Stomach (tissue), 9 donors: ENCODE results near the gene UFSP1. TPM values are rescaled to one million over a fixed set of nuclear protein-coding genes. Genes with fewer than 3 reads are reported as not detected.

Experiments
- DNase-seq, 2 donors: peaks; one replicate each; pipeline versions ENCODE4 v3.0.0 to v3.0.0-alpha.2; 2013 to 2019
- H3K27ac ChIP-seq, 5 donors: fragments of 200-600 bp in 4 of 5; sonication (generic) in 4 of 5; one replicate each; pipeline ENCODE4 v1.5.1; 2013 to 2019; ENCODE audit warnings: mild to moderate bottlenecking in 1 of 5, moderate library complexity in 1 of 5
- H3K27me3 ChIP-seq, 3 donors: fragments of 200-600 bp; sonication (generic); one replicate each; pipeline ENCODE4 v1.5.1; 2017 to 2019; ENCODE audit warnings: mixed run types in 1 of 3
- H3K36me3 ChIP-seq, 4 donors: fragments of 200-600 bp; sonication (generic); 1 replicate in 3 of 4; 2 replicates in 1 of 4; pipeline ENCODE4 v1.5.1; 2016 to 2019
- H3K4me1 ChIP-seq, 4 donors: fragments of 200-600 bp; sonication (generic); one replicate each; pipeline ENCODE4 v1.5.1; 2016 to 2019
- H3K4me3 ChIP-seq, 4 donors: fragments of 200-600 bp; sonication (generic) in 3 of 4; one replicate each; pipeline ENCODE4 v1.5.1; 2016 to 2019; ENCODE audit warnings: mild to moderate bottlenecking in 1 of 4
- H3K9me3 ChIP-seq, 4 donors: fragments of 200-600 bp; sonication (generic); one replicate each; pipeline ENCODE4 v1.5.1; 2016 to 2019
- EP300 ChIP-seq: sonication (generic); formaldehyde crosslinking; IDR thresholded peaks from one replicate; pipeline ENCODE4 v1.6.1; 2017; ENCODE audit warnings: antibody characterized with exemption
- POLR2A ChIP-seq, 4 donors: fragments of 450-650 bp; IDR thresholded peaks; one replicate each; pipeline ENCODE4 v1.6.1; 2016; ENCODE audit warnings: antibody characterized with exemption in 4 of 4, control low read depth in 2 of 4, mild to moderate bottlenecking in 1 of 4, moderate library complexity in 1 of 4
- POLR2AphosphoS5 ChIP-seq, 3 donors: sonication (generic); formaldehyde crosslinking; IDR thresholded peaks; one replicate each; pipeline ENCODE4 v1.6.1; 2016; ENCODE audit warnings: antibody characterized with exemption in 3 of 3
- WGBS, 5 donors: extraction: QIAGEN DNeasy Blood & Tissue Kit in 3 of 5; methylation state at CpG; one replicate each; pipeline versions ENCODE4 v1.1.5 to v1.1.7; 2013 to 2018; 5-methylcytosine and 5-hydroxymethylcytosine counted together
- intact Hi-C: fragments of 100-400 bp; cut with DNase I; formaldehyde crosslinking; loops from one replicate; pipeline ENCODE4 v1.15.1; 2023; ENCODE audit warnings: low total_unique reads
- polyA plus RNA-seq, 3 donors: library from polyadenylated mRNA; stranded (reverse); fragments of 200-250 nt; gene quantifications; one replicate each; pipeline ENCODE4 v1.2.3, GENCODE V29; 2013
- small RNA-seq, 4 donors: library from RNA; depleted of rRNA; stranded (forward); fragments of <200 nt; gene quantifications; one replicate each; pipeline ENCODE3, GENCODE V24; 2016
- total RNA-seq, 5 donors: library from RNA; depleted of rRNA; stranded (reverse); fragments of >200 nt; gene quantifications; one replicate each; pipeline versions ENCODE4 v1.1.0 to v1.2.3, GENCODE V29; 2014 to 2016
- TF ChIP-seq, protein P1 (sequence below), 7 experiments: fragments of 450-650 bp in 4 of 7; fragments of 200-600 bp in 3 of 7; sonication (generic) in 3 of 7; IDR thresholded peaks; one replicate each; pipeline ENCODE4 v1.5.1; 2016 to 2019; ENCODE audit warnings: antibody characterized with exemption in 7 of 7, control low read depth in 2 of 7, mild to moderate bottlenecking in 1 of 7
- donor health status: healthy with polysubstance abuse.
- donor health status: Bipolar disorder and iron deficiency.
- donor health status: healthy.

The UFSP1 gene
- total and polyA plus RNA-seq, 8 donors, result 0.73 to 22.6 (median 4.1) TPM; not detected in 3

GRCh38 chr7:100839361-100839760 is 50.2 kb downstream of the UFSP1 start:
- intact Hi-C loops, result no loop called here
- Histone ChIP-seq H3K27ac (no peak overlapping the region), H3K4me3 (no peak overlapping the region), H3K27me3 (no peaks in the 10 kb centered on the region), H3K36me3 (no peaks in the 10 kb centered on the region), H3K4me1 (peaks cover 9 to 22% (median 13%) of the 10 kb centered on the region in 4 donors), H3K9me3 (no peaks in the 10 kb centered on the region)
- DNase-seq, result no peak
- 89 to 97% (median 95%) methylated on average over 16 to 18 of the region's 18 CpGs for WGBS, 5 donors
- TF ChIP-seq, protein P1, sequence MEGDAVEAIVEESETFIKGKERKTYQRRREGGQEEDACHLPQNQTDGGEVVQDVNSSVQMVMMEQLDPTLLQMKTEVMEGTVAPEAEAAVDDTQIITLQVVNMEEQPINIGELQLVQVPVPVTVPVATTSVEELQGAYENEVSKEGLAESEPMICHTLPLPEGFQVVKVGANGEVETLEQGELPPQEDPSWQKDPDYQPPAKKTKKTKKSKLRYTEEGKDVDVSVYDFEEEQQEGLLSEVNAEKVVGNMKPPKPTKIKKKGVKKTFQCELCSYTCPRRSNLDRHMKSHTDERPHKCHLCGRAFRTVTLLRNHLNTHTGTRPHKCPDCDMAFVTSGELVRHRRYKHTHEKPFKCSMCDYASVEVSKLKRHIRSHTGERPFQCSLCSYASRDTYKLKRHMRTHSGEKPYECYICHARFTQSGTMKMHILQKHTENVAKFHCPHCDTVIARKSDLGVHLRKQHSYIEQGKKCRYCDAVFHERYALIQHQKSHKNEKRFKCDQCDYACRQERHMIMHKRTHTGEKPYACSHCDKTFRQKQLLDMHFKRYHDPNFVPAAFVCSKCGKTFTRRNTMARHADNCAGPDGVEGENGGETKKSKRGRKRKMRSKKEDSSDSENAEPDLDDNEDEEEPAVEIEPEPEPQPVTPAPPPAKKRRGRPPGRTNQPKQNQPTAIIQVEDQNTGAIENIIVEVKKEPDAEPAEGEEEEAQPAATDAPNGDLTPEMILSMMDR (IDR thresholded peaks at IDR 0.05), result no peak
- no peak for TF ChIP-seq EP300
- TF ChIP-seq POLR2AphosphoS5 (IDR thresholded peaks at IDR 0.05), result no peak
- TF ChIP-seq POLR2A (IDR thresholded peaks at IDR 0.05), result no peak

Small RNA genes lying within 50 kb of the gene (small RNA-seq; reads per million reads assigned to genes)
- gene RN7SL549P (0 reads per million in 4 donors), gene RPS29P15 (0 reads per million in 4 donors)

Other genes starting within 250 kb of the UFSP1 start
- gene TFR2, start 248.2 kb downstream of the UFSP1 start, total RNA-seq, result 10 to 100 TPM in 1 of 5 donors, 1 to 10 TPM in 3, not detected in 1; 1.2 to 11.6 (median 3.3) TPM
- 1 to 10 TPM; 1.7 to 5.1 (median 3.1) TPM for gene TFR2, start 248.2 kb downstream of the UFSP1 start, polyA plus RNA-seq
- under 1 TPM in 2 of 5 donors, not detected in 3; 0.37 to 0.43 TPM for gene ACTL6B, start 233.3 kb downstream of the UFSP1 start, total RNA-seq
- 1 to 10 TPM in 2 of 3 donors, under 1 TPM in 1; 0.25 to 1.4 (median 1.2) TPM for gene ACTL6B, start 233.3 kb downstream of the UFSP1 start, polyA plus RNA-seq
- gene GNB2, start 216.0 kb downstream of the UFSP1 start, total RNA-seq, result 100 to 1,000 TPM in 3 of 5 donors, 10 to 100 TPM in 2; 52.9 to 290 (median 152) TPM
- 100 to 1,000 TPM; 147 to 219 (median 169) TPM for gene GNB2, start 216.0 kb downstream of the UFSP1 start, polyA plus RNA-seq
- 100 to 1,000 TPM in 1 of 5 donors, 10 to 100 TPM in 4; 27.9 to 127 (median 87.9) TPM for gene GIGYF1, start 195.5 kb downstream of the UFSP1 start, total RNA-seq
- gene GIGYF1, start 195.5 kb downstream of the UFSP1 start, polyA plus RNA-seq, result 10 to 100 TPM; 10.5 to 19.9 (median 19.7) TPM
- 10 to 100 TPM in 4 of 5 donors, not detected in 1; 23.3 to 70.1 (median 38.3) TPM for gene POP7, start 183.6 kb downstream of the UFSP1 start, total RNA-seq
- gene POP7, start 183.6 kb downstream of the UFSP1 start, polyA plus RNA-seq, result 10 to 100 TPM; 38.1 to 45.2 (median 39.0) TPM
- gene EPO, start 169.2 kb downstream of the UFSP1 start, total RNA-seq, result not detected
- not detected for gene EPO, start 169.2 kb downstream of the UFSP1 start, polyA plus RNA-seq
- gene ZAN, start 156.1 kb downstream of the UFSP1 start, total RNA-seq, result not detected
- not detected for gene ZAN, start 156.1 kb downstream of the UFSP1 start, polyA plus RNA-seq
- gene EPHB4, start 62.2 kb downstream of the UFSP1 start, total RNA-seq, result 100 to 1,000 TPM in 1 of 5 donors, 10 to 100 TPM in 4; 22.2 to 128 (median 67.2) TPM
- gene EPHB4, start 62.2 kb downstream of the UFSP1 start, polyA plus RNA-seq, result 10 to 100 TPM in 2 of 3 donors, 1 to 10 TPM in 1; 7.3 to 17.7 (median 13.9) TPM
- gene SLC12A9, start 37.0 kb downstream of the UFSP1 start, total RNA-seq, result 10 to 100 TPM in 3 of 5 donors, 1 to 10 TPM in 2; 2.9 to 44.6 (median 25.9) TPM
- gene SLC12A9, start 37.0 kb downstream of the UFSP1 start, polyA plus RNA-seq, result 10 to 100 TPM in 1 of 3 donors, 1 to 10 TPM in 2; 4.9 to 21.7 (median 9.0) TPM
- 10 to 100 TPM in 3 of 5 donors, 1 to 10 TPM in 2; 4.7 to 44.3 (median 14.7) TPM for gene TRIP6, start 22.3 kb downstream of the UFSP1 start, total RNA-seq
- 10 to 100 TPM; 23.8 to 50.0 (median 26.2) TPM for gene TRIP6, start 22.3 kb downstream of the UFSP1 start, polyA plus RNA-seq
- gene SRRT, start 14.6 kb downstream of the UFSP1 start, total RNA-seq, result 100 to 1,000 TPM in 2 of 5 donors, 10 to 100 TPM in 3; 45.2 to 184 (median 86.2) TPM
- 10 to 100 TPM; 63.7 to 97.1 (median 68.9) TPM for gene SRRT, start 14.6 kb downstream of the UFSP1 start, polyA plus RNA-seq
- 1 to 10 TPM in 1 of 5 donors, under 1 TPM in 1, not detected in 3; 0.43 to 2.4 TPM for gene ACHE, start 6.2 kb upstream of the UFSP1 start, total RNA-seq
- gene ACHE, start 6.2 kb upstream of the UFSP1 start, polyA plus RNA-seq, result 1 to 10 TPM in 1 of 3 donors, under 1 TPM in 2; 0.25 to 1.5 (median 0.31) TPM
- gene MUC3A, start 59.8 kb upstream of the UFSP1 start, total RNA-seq, result 100 to 1,000 TPM in 1 of 5 donors, 1 to 10 TPM in 3, under 1 TPM in 1; 0.45 to 527 (median 1.9) TPM
- gene MUC3A, start 59.8 kb upstream of the UFSP1 start, polyA plus RNA-seq, result under 1 TPM; 0.45 to 0.76 (median 0.62) TPM
- 10 to 100 TPM in 1 of 5 donors, under 1 TPM in 3, not detected in 1; under 0.01 to 76.8 (median 0.58) TPM for gene MUC12, start 79.8 kb upstream of the UFSP1 start, total RNA-seq
- 10 to 100 TPM in 1 of 3 donors, 1 to 10 TPM in 2; 1.4 to 13.9 (median 5.5) TPM for gene MUC12, start 79.8 kb upstream of the UFSP1 start, polyA plus RNA-seq
- under 1 TPM in 1 of 5 donors, not detected in 4; 0.73 TPM for gene MUC17, start 130.4 kb upstream of the UFSP1 start, total RNA-seq
- gene MUC17, start 130.4 kb upstream of the UFSP1 start, polyA plus RNA-seq, result not detected
- 10 to 100 TPM; 13.6 to 41.1 (median 24.6) TPM for gene TRIM56, start 195.8 kb upstream of the UFSP1 start, total RNA-seq
- 1 to 10 TPM; 7.5 to 9.8 (median 8.3) TPM for gene TRIM56, start 195.8 kb upstream of the UFSP1 start, polyA plus RNA-seq
- gene SERPINE1, start 237.4 kb upstream of the UFSP1 start, total RNA-seq, result 10 to 100 TPM in 2 of 5 donors, 1 to 10 TPM in 2, under 1 TPM in 1; 0.58 to 25.0 (median 8.4) TPM
- gene SERPINE1, start 237.4 kb upstream of the UFSP1 start, polyA plus RNA-seq, result 10 to 100 TPM in 1 of 3 donors, 1 to 10 TPM in 2; 3.2 to 13.6 (median 4.1) TPM